Fibroblast of the aortic adventitia (primary cell): Measurements from ENCODE around the gene CHP1. TPM values are rescaled to one million over a fixed set of nuclear protein-coding genes. Genes with fewer than 3 reads are reported as not detected.

Source experiments
- DNase-seq: peaks from one replicate; pipeline ENCODE4 v3.0.0-alpha.2; 2010; ENCODE audit warnings: low read depth
- H3K4me3 ChIP-seq: 2 replicates; pipeline ENCODE4 v1.5.1; 2011; ENCODE audit warnings: low read depth, mild to moderate bottlenecking, control low read depth, low read length, moderate library complexity
- total RNA-seq: library from RNA; depleted of rRNA; stranded (reverse); fragments of >200 nt; gene quantifications from 2 replicates; pipeline ENCODE4 v1.2.3, GENCODE V29; 2012; ENCODE audit warnings: low replicate concordance
- TF ChIP-seq, protein P1 (sequence below): IDR thresholded peaks from 2 replicates; pipeline ENCODE4 v1.5.1; 2011; ENCODE audit warnings: mild to moderate bottlenecking, low read length, control low read depth, inconsistent platforms; ENCODE audit not compliant: insufficient read depth

Gene CHP1
- total RNA-seq, 1 donor, result 120 TPM

DNA sequence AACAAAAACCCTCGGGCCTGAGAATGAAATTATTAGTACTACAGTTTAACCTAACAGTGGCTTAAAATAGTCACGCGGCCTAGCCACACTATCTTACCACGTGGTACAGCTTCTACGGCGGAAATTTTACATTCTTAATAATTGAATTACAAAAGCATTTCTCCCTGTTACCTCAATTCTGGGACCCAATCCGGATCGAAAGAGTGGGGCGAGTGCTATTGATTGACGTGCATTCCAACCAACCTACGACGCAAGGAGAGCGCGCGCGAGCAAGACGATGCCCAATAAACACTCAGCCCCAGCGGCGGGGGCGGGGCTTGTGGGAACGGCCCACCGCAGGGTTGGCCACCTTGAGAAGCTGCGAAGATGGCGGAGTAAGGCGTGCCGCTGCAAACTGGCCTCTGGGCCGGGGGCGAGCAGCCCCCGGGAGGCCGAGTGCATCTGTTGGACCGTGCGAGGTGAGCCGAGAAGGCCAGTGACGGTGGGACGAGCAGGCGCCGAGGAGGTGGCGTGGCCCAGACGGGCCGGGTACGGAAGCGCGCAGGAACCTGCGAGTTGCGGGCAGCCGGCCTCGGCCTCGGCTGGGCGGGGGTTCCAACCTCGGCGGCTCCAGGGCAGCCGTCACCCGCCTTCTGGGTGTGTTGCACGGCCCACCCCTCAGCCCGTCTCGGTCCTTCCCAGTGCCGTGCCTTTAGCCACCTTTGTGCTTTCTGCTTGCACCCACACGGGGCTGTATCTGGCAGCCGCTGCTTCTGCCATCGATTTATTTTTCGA, 52.8 kb downstream of the CHP1 start:
- TF ChIP-seq, protein P1, sequence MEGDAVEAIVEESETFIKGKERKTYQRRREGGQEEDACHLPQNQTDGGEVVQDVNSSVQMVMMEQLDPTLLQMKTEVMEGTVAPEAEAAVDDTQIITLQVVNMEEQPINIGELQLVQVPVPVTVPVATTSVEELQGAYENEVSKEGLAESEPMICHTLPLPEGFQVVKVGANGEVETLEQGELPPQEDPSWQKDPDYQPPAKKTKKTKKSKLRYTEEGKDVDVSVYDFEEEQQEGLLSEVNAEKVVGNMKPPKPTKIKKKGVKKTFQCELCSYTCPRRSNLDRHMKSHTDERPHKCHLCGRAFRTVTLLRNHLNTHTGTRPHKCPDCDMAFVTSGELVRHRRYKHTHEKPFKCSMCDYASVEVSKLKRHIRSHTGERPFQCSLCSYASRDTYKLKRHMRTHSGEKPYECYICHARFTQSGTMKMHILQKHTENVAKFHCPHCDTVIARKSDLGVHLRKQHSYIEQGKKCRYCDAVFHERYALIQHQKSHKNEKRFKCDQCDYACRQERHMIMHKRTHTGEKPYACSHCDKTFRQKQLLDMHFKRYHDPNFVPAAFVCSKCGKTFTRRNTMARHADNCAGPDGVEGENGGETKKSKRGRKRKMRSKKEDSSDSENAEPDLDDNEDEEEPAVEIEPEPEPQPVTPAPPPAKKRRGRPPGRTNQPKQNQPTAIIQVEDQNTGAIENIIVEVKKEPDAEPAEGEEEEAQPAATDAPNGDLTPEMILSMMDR, result no peak
- peak overlapping the region; percentile 92 for H3K4me3 ChIP-seq
- peak; percentile 100 for DNase-seq

DNA sequence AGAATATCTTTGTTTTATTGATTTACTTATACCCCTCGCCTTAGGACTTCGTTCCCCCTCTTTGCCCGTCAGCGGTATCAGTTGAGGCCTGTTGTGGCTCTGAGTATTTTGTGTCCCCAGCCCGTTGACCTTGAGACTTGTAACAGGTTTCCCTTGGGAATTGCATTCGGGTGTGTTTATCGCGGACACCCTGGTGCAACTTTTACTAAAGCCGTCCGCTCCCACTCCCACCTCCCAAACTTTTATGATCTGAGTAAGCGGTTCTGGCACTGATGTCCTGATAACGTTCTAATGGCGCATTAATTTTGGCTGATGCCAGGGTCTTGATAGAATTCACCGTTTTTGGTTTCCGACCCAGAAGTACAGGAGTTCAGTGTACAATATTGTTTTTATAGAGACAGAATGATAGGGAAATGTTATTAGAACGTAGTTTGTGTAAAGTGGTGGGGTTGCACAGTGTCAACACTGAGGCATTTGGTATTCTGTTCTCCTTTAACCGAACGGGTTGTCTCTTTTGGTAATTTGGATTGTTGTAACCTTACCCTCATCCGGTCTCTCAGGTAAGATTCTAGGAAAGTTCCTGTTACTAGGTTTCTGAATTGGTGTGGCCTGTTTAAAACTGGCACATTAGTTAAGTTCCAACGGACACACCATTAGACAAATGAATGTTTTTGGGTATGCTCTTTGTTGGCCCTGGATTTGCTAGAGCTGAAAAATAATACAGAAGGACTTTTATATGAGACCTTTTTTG, 53.5 kb downstream of the CHP1 start:
- TF ChIP-seq, protein P1, result no peak
- DNase-seq, result peak; percentile 50
- peak overlapping the region; percentile 92 for H3K4me3 ChIP-seq

DNA sequence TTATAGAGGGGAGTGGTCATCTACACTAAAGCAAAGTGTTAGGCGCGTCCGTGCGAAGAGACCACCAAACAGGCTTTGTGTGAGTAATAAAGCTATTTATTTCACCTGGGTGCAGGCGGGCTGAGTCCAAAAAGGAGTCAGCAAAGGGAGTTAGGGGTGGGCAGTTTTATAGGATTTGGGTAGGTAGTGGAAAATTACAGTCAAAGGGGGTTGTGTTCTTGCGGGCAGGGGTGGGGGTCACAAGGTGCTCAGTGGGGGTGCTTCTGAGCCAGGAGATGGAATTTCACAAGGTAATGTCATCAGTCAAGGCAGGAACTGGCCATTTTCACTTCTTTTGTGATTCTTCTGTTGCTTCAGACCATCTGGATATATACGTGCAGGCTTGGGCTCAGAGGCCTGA, 54.2 kb downstream of the CHP1 start:
- TF ChIP-seq, protein P1, result no peak
- no peak for DNase-seq
- H3K4me3 ChIP-seq, result peak overlapping the region; percentile 92

DNA sequence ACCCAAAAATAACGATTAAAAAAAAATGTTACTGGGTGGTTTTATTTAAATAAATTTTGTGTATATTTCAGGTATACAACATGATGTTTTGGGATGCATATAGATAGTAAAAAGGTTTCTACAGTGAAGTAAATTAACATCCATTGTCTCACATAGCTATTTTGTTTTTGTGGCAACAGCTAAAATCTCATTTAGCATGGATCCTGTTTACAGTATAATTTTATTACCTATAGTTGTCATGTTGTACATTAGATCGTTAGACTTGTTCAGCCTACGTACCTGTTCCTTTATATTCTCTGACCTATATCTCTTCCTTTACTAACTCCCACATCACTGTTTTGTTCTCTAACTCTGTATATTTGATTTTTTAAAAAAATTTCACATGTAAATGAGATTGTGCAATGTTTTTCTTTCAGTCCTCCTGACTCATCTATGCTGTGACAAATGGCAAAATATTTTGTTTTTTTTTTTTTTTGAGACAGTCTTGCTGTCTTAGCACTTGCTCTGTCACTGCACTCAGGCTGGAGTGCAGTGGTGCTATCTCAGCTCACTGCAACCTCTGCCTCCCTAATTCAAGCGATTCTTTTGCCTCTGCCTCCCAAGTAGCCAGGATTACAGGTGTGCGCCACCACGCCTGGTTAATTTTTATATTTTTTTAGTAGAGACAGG, 55.7 kb downstream of the CHP1 start:
- DNase-seq, result peak; percentile 23
- no peak overlapping the region for H3K4me3 ChIP-seq
- TF ChIP-seq, protein P1, result no peak

DNA sequence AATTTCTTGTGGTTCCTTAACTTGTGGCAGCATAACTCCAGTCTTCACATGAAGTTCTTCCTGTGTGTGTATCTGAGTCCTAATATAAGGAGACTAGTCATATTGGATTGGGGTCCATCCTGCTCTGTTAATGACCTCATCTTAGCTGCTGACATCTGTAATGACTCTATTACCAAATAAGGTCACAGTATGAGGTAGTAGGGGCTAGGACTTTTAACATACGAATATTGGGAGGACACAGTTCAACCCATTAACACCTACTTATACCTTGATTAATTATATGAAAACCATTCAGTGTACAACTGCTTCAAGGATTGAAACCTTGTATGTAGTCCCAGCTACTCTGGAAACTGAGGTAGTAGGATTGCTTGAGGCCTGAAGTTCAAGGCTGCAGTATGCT, 57.4 kb downstream of the CHP1 start:
- TF ChIP-seq, protein P1, result no peak
- H3K4me3 ChIP-seq, result no peak overlapping the region
- DNase-seq, result no peak

DNA sequence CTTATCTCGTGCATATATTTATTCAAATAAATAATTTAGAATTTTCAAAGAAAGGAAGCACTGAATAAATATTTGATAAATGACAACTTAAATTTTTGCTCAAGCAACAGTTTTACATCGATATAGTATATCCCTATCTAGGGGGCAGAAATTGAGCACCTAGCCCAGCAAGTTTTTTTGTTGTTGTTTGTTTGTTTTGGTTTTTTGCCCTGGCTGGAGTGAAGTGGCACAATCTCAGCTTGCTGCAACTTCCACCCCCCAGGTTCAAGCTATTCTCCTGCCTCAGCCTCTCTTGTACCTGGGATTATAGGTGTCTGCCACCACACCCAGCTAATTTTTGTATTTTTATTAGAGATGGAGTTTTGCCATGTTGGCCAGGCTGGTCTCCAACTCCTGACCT, 58.9 kb downstream of the CHP1 start:
- TF ChIP-seq, protein P1, result no peak
- H3K4me3 ChIP-seq, result no peak overlapping the region
- no peak for DNase-seq
